OCI-LY7 (cell line): ENCODE measurements around the gene BTBD2. TPM values are rescaled to one million over a fixed set of nuclear protein-coding genes. Genes with fewer than 3 reads are reported as not detected.

ENCODE experiments used
- BruUV-seq: library from RNA; stranded (reverse); fragments of 400-500 nt; replicated peaks from 2 replicates; lab custom pipeline; 2021; lab: Mats Ljungman, UMichigan
- CTCF ChIA-PET: fragments of 300-600 bp; sonication (Branson Sonifier 250); formaldehyde crosslinking; loops from one replicate; lab custom pipeline; 2022; ENCODE audit warnings: antibody characterized with exemption; ENCODE audit not compliant: unreplicated experiment; lab: Charles Lee
- POLR2A ChIA-PET: fragments of 300-600 bp; sonication (Branson Sonifier 250); formaldehyde crosslinking; loops from one replicate; lab custom pipeline; 2022; ENCODE audit warnings: antibody characterized with exemption; lab: Charles Lee
- DNase-seq: peaks from one replicate; pipeline ENCODE4 v3.0.0-alpha.2; 2015; ENCODE audit warnings: low spot score
- H2AFZ ChIP-seq: fragments of 200-600 bp; sonication (generic), shearing (Covaris generic); 2 replicates; pipeline ENCODE4 v1.6.1; 2014; ENCODE audit warnings: mild to moderate bottlenecking, antibody characterized with exemption, low read length, moderate library complexity
- H3K27ac ChIP-seq: fragments of 200-600 bp; sonication (generic); 2 replicates; pipeline ENCODE4 v1.5.1; 2014; ENCODE audit warnings: mixed run types, low read depth, mild to moderate bottlenecking, moderate library complexity, low read length, inconsistent platforms; ENCODE audit not compliant: poor library complexity, severe bottlenecking
- H3K36me3 ChIP-seq: fragments of 200-600 bp; sonication (generic); 2 replicates; pipeline ENCODE4 v1.6.1; 2014; ENCODE audit warnings: mild to moderate bottlenecking, antibody characterized with exemption, low read length, moderate library complexity, mixed read lengths; ENCODE audit not compliant: insufficient read depth
- H3K4me1 ChIP-seq: fragments of 200-600 bp; sonication (generic); 2 replicates; pipeline ENCODE4 v1.5.1; 2014; ENCODE audit warnings: mild to moderate bottlenecking, low read length; ENCODE audit not compliant: insufficient read depth, poor library complexity, severe bottlenecking
- H3K4me2 ChIP-seq: fragments of 200-600 bp; sonication (generic); 2 replicates; pipeline ENCODE4 v1.6.1; 2014; ENCODE audit warnings: mild to moderate bottlenecking, low read length
- H3K4me3 ChIP-seq: fragments of 200-600 bp; sonication (generic); 2 replicates; pipeline ENCODE4 v1.5.1; 2014; ENCODE audit warnings: mild to moderate bottlenecking, low read depth, low read length; ENCODE audit not compliant: poor library complexity, severe bottlenecking
- H3K79me2 ChIP-seq: fragments of 200-600 bp; sonication (generic); 2 replicates; pipeline ENCODE4 v1.6.1; 2016; ENCODE audit warnings: low read depth, mild to moderate bottlenecking, low read length, moderate library complexity, mixed read lengths; ENCODE audit not compliant: insufficient read depth
- H3K9me2 ChIP-seq: fragments of 200-600 bp; sonication (generic); 2 replicates; pipeline ENCODE4 v1.6.1; 2016; ENCODE audit warnings: mild to moderate bottlenecking, low read length, mixed read lengths; ENCODE audit not compliant: insufficient read depth
- H3K9me3 ChIP-seq: fragments of 200-600 bp; sonication (generic); 2 replicates; pipeline ENCODE4 v1.6.1; 2014; ENCODE audit warnings: mild to moderate bottlenecking, mixed run types, low read length, mixed read lengths
- H4K20me1 ChIP-seq: fragments of 200-600 bp; sonication (generic); 2 replicates; pipeline ENCODE4 v1.6.1; 2014; ENCODE audit warnings: mild to moderate bottlenecking, antibody characterized with exemption, low read length, moderate library complexity, mixed read lengths; ENCODE audit not compliant: insufficient read depth
- CTCF ChIP-seq: fragments of 200-600 bp; sonication (generic); conservative IDR thresholded peaks from 2 replicates; pipeline ENCODE4 v1.5.1; 2014; ENCODE audit warnings: mild to moderate bottlenecking, antibody characterized with exemption, low read length, moderate library complexity, mixed read lengths
- EZH2phosphoT487 ChIP-seq: fragments of 200-600 bp; sonication (generic); IDR thresholded peaks from 2 replicates; pipeline ENCODE4 v1.6.1; 2018; ENCODE audit warnings: low read depth, borderline replicate concordance, mild to moderate bottlenecking, mixed run types, antibody characterized with exemption, low read length, moderate library complexity, mixed read lengths
- intact Hi-C: fragments of 100-400 bp; cut with micrococcal nuclease; formaldehyde crosslinking; loops from one replicate; pipeline ENCODE4 v1.10.0; 2022; ENCODE audit not compliant: unreplicated experiment
- total RNA-seq, 2 experiments: library from RNA; depleted of rRNA in 1 of 2; stranded (reverse); fragments of >200 nt in 1 of 2; shearing (Covaris generic) in 1 of 2; gene quantifications; 2 replicates each; pipeline ENCODE4 v1.2.3, GENCODE V29; 2014 to 2022

BTBD2 gene
- total RNA-seq, 2 experiments from 2014 or later: 53.9 to 91.6 TPM

- DNase-seq: no peak
- Histone ChIP-seq H3K79me2 (no peaks in the 10 kb centered on the region), H3K9me3 (no peaks in the 10 kb centered on the region), H3K4me2 (no peak overlapping the region), H3K4me1 (no peaks in the 10 kb centered on the region), H3K36me3 (peaks cover 85% of the 10 kb centered on the region), H4K20me1 (no peaks in the 10 kb centered on the region), H3K4me3 (no peak overlapping the region), H2AFZ (no peak overlapping the region), H3K9me2 (no peaks in the 10 kb centered on the region), H3K27ac (no peak overlapping the region)
- POLR2A ChIA-PET: no interaction called here
- no peak for TF ChIP-seq CTCF
- TF ChIP-seq EZH2phosphoT487: no peak
- CTCF ChIA-PET: no interaction called here
- intact Hi-C loops: no loop called here
- BruUV-seq: no TSS peak
These were observed 29.7 kb downstream of the BTBD2 start for GRCh38 chr19:1985588-1986356.

- TF ChIP-seq CTCF (no peak), EZH2phosphoT487 (no peak)
- Histone ChIP-seq H3K79me2 (no peaks in the 10 kb centered on the region), H3K36me3 (peaks cover 79% of the 10 kb centered on the region), H4K20me1 (no peaks in the 10 kb centered on the region), H3K27ac (no peak overlapping the region), H3K4me2 (no peak overlapping the region), H3K4me3 (no peak overlapping the region), H2AFZ (no peak overlapping the region), H3K4me1 (no peaks in the 10 kb centered on the region), H3K9me3 (no peaks in the 10 kb centered on the region), H3K9me2 (no peaks in the 10 kb centered on the region)
- POLR2A ChIA-PET: no interaction called here
- CTCF ChIA-PET: no interaction called here
- no peak for DNase-seq
- intact Hi-C loops: no loop called here
- no TSS peak for BruUV-seq
These were observed 31.2 kb downstream of the BTBD2 start for GRCh38 chr19:1984357-1984756.

GRCh38 chr19:1981253-1981652, 34.3 kb downstream of the BTBD2 start:
- Histone ChIP-seq H3K4me3 (no peak overlapping the region), H3K27ac (no peak overlapping the region), H3K36me3 (peaks cover 61% of the 10 kb centered on the region), H3K9me2 (no peaks in the 10 kb centered on the region), H4K20me1 (no peaks in the 10 kb centered on the region), H3K79me2 (no peaks in the 10 kb centered on the region), H3K9me3 (no peaks in the 10 kb centered on the region), H3K4me1 (no peaks in the 10 kb centered on the region), H2AFZ (no peak overlapping the region), H3K4me2 (no peak overlapping the region)
- ChIA-PET POLR2A (no interaction called here), CTCF (no interaction called here)
- no peak for DNase-seq
- BruUV-seq: no TSS peak
- TF ChIP-seq EZH2phosphoT487 (no peak), CTCF (no peak)
- intact Hi-C loops: no loop called here
